22Rv1 (cell line): ENCODE data around the gene ALX4.

Source experiments
- CTCF ChIP-seq: fragments of 450-650 bp; IDR thresholded peaks from 2 replicates; pipeline ENCODE4 v1.5.1; 2017; ENCODE audit warnings: mild to moderate bottlenecking
- ZFX ChIP-seq: fragments of 450-650 bp; IDR thresholded peaks from 2 replicates; pipeline ENCODE4 v1.6.1; 2017; ENCODE audit warnings: antibody characterized with exemption, borderline replicate concordance

GRCh38 chr11:44221456-44221855 is 88.5 kb downstream of the ALX4 start:
- TF ChIP-seq CTCF, result no peak
- no peak for TF ChIP-seq ZFX
